GM23338 (cell line): ENCODE measurements around the gene ENTPD6. TPM values are rescaled to one million over a fixed set of nuclear protein-coding genes. Genes with fewer than 3 reads are reported as not detected.
"Not testable (repeated sequence)": the region's sequence is repeated elsewhere in the genome, so short reads cannot be mapped to it uniquely, and the experiment has no call there.

Experiments used
- ATAC-seq: fragments of 200-7000 bp; cut with Tn5 transposase; 3 replicates; pipeline ENCODE4 v1.9.1; 2020
- DNase-seq: peaks from one replicate; pipeline ENCODE4 v3.0.0-alpha.2; 2015; ENCODE audit warnings: low spot score
- H2AFZ ChIP-seq: fragments of 200-600 bp; sonication (generic); 2 replicates; pipeline ENCODE4 v1.8.0; 2016; ENCODE audit warnings: antibody characterized with exemption, mild to moderate bottlenecking, moderate library complexity
- H3F3A ChIP-seq: fragments of 200-600 bp; sonication (generic); replicated peaks from 2 replicates; pipeline ENCODE4 v1.8.0; 2017; ENCODE audit warnings: antibody characterized with exemption, mixed run types, low read depth
- H3K27ac ChIP-seq: fragments of 200-600 bp; sonication (generic); 2 replicates; pipeline ENCODE4 v1.6.1; 2016; ENCODE audit warnings: low read depth
- H3K27me3 ChIP-seq: fragments of 200-600 bp; sonication (generic); 2 replicates; pipeline ENCODE4 v1.8.0; 2016; ENCODE audit warnings: mild to moderate bottlenecking, mixed run types, moderate library complexity; ENCODE audit not compliant: insufficient read depth
- H3K36me3 ChIP-seq: fragments of 200-600 bp; sonication (generic); 2 replicates; pipeline ENCODE4 v1.8.0; 2016; ENCODE audit warnings: mild to moderate bottlenecking; ENCODE audit not compliant: insufficient read depth
- H3K4me1 ChIP-seq: fragments of 200-600 bp; sonication (generic); 2 replicates; pipeline ENCODE4 v1.8.0; 2016; ENCODE audit warnings: mild to moderate bottlenecking, moderate library complexity; ENCODE audit not compliant: insufficient read depth
- H3K4me2 ChIP-seq: fragments of 200-600 bp; sonication (generic); 2 replicates; pipeline ENCODE4 v1.7.1; 2017; ENCODE audit warnings: mixed run types
- H3K4me3 ChIP-seq: fragments of 200-600 bp; sonication (generic); 2 replicates; pipeline ENCODE4 v1.6.1; 2016; ENCODE audit warnings: mixed run types
- H3K79me2 ChIP-seq: fragments of 200-600 bp; sonication (generic); replicated peaks from 2 replicates; pipeline ENCODE4 v1.8.0; 2017; ENCODE audit warnings: mild to moderate bottlenecking; ENCODE audit not compliant: insufficient read depth
- H3K9me2 ChIP-seq: fragments of 200-600 bp; sonication (generic); 2 replicates; pipeline ENCODE4 v1.8.0; 2017; ENCODE audit not compliant: insufficient read depth
- H4K20me1 ChIP-seq: fragments of 200-600 bp; sonication (generic); replicated peaks from 2 replicates; pipeline ENCODE4 v1.8.0; 2017; ENCODE audit warnings: mild to moderate bottlenecking; ENCODE audit not compliant: insufficient read depth
- H3K27ac Mint-ChIP-seq: 2 replicates; pipeline ENCODE4 v1.8.0; 2020; ENCODE audit warnings: inconsistent platforms, mild to moderate bottlenecking, moderate library complexity, mixed read lengths
- H3K27me3 Mint-ChIP-seq: 3 replicates; pipeline ENCODE4 v1.8.0; 2022; ENCODE audit warnings: low read depth, mild to moderate bottlenecking, moderate library complexity, mixed read lengths, inconsistent platforms; ENCODE audit not compliant: insufficient read depth, poor library complexity
- H3K36me3 Mint-ChIP-seq: 3 replicates; pipeline ENCODE4 v1.8.0; 2021; ENCODE audit warnings: low read depth, mild to moderate bottlenecking, inconsistent platforms, moderate library complexity, mixed read lengths
- H3K4me1 Mint-ChIP-seq: 3 replicates; pipeline ENCODE4 v1.8.0; 2020; ENCODE audit warnings: mild to moderate bottlenecking, inconsistent platforms, mixed read lengths
- H3K4me3 Mint-ChIP-seq: 3 replicates; pipeline ENCODE4 v1.8.0; 2021; ENCODE audit warnings: moderate library complexity, mild to moderate bottlenecking, inconsistent platforms, mixed read lengths
- H3K9me3 Mint-ChIP-seq: 3 replicates; pipeline ENCODE4 v1.8.0; 2020; ENCODE audit warnings: moderate library complexity, mild to moderate bottlenecking, inconsistent platforms, mixed read lengths
- CTCF ChIP-seq, 2 experiments: fragments of 200-600 bp in 1 of 2; sonication (generic) in 1 of 2; conservative IDR thresholded peaks; 2 replicates each; pipeline versions ENCODE4 v1.5.1 to v1.6.1; 2016 to 2017; ENCODE audit warnings: antibody characterized with exemption in 2 of 2, low read depth in 2 of 2, mild to moderate bottlenecking in 2 of 2, moderate library complexity in 1 of 2
- EZH2phosphoT487 ChIP-seq: fragments of 200-600 bp; sonication (generic); IDR thresholded peaks from one replicate; pipeline ENCODE4 v1.8.1; 2018; ENCODE audit warnings: antibody characterized with exemption; ENCODE audit not compliant: unreplicated experiment
- JUNB ChIP-seq: IDR thresholded peaks from one replicate; pipeline ENCODE4 v1.6.1; 2016; ENCODE audit warnings: antibody characterized with exemption; ENCODE audit not compliant: unreplicated experiment
- NANOG ChIP-seq: IDR thresholded peaks from 2 replicates; pipeline ENCODE4 v1.6.1; 2016; ENCODE audit warnings: antibody characterized with exemption, borderline replicate concordance
- REST ChIP-seq: IDR thresholded peaks from one replicate; pipeline ENCODE4 v1.6.1; 2018; ENCODE audit warnings: antibody characterized with exemption; ENCODE audit not compliant: unreplicated experiment
- ZNF114 ChIP-seq: fragments of 250-450 bp; sonication (Bioruptor Pico); IDR thresholded peaks from 2 replicates; pipeline ENCODE4 v1.5.0; 2020; ENCODE audit warnings: mild to moderate bottlenecking, moderate library complexity
- ZNF331 ChIP-seq: fragments of 250-450 bp; sonication (Bioruptor Pico); IDR thresholded peaks from 2 replicates; pipeline ENCODE4 v1.5.0; 2020; ENCODE audit warnings: low read depth, mild to moderate bottlenecking, moderate library complexity
- polyA plus RNA-seq: library from polyadenylated mRNA; unstranded; fragments of >200 nt; fragmentation: Nextera tagmentation; extraction: Ambion mirVana; gene quantifications from 2 replicates; pipeline ENCODE4 v1.2.1, GENCODE V29; 2016
- total RNA-seq: library from RNA; depleted of rRNA; stranded (reverse); fragments of >200 nt; shearing (Covaris generic); gene quantifications from 2 replicates; pipeline ENCODE4 v1.2.3, GENCODE V29; 2014

ENTPD6 gene
- total and polyA plus RNA-seq, 2 experiments from 2014 or later: 19.3 to 45.9 TPM

GRCh38 chr20:25259788-25260254 is 64.3 kb downstream of the ENTPD6 start (continued):
- no peak for TF ChIP-seq REST
- no peak for TF ChIP-seq JUNB
- TF ChIP-seq EZH2phosphoT487: no peak

GRCh38 chr20:25260770-25261437 is 65.4 kb downstream of the ENTPD6 start:
- H3K9me2 ChIP-seq, H3F3A ChIP-seq, H3K27ac ChIP-seq, H3K4me1 ChIP-seq, H3K27me3 ChIP-seq, H3K27ac Mint-ChIP-seq, H3K4me3 Mint-ChIP-seq, H3K36me3 ChIP-seq, H3K4me3 ChIP-seq, H2AFZ ChIP-seq, H3K4me2 ChIP-seq, DNase-seq, ATAC-seq, H3K4me1 Mint-ChIP-seq, H3K27me3 Mint-ChIP-seq: not testable (repeated sequence)
- Mint-ChIP-seq H3K36me3 (peaks cover 47% of the 10 kb centered on the region), H3K9me3 (peaks cover 12% of the 10 kb centered on the region)
- H3K79me2 ChIP-seq: peaks cover 27% of the 10 kb centered on the region
- peaks cover 10% of the 10 kb centered on the region for H4K20me1 ChIP-seq

- Histone ChIP-seq H2AFZ (no peak overlapping the region), H3K79me2 (0 out of 2 replicates have a peak, but pooled peaks cover 3% of the 10 kb centered on the region), H3K27me3 (no peaks in the 10 kb centered on the region), H4K20me1 (peaks cover 2% of the 10 kb centered on the region; the same call in 1 of the 2 replicates), H3K36me3 (no peaks in the 10 kb centered on the region; the same call in 1 of the 2 replicates), H3K27ac (no peak overlapping the region), H3K4me1 (no peaks in the 10 kb centered on the region), H3K4me3 (no peak overlapping the region), H3K4me2 (no peak overlapping the region), H3F3A (no peaks in the 10 kb centered on the region), H3K9me2 (no peaks in the 10 kb centered on the region)
- no peak overlapping the region for H3K27ac Mint-ChIP-seq
- ATAC-seq (no peak), DNase-seq (no peak)
- no peaks in the 10 kb centered on the region for H3K9me3 Mint-ChIP-seq
- peaks cover 23% of the 10 kb centered on the region for H3K36me3 Mint-ChIP-seq
- TF ChIP-seq CTCF (conservative IDR thresholded peaks at IDR 0.05; ENCODE audit: low read depth in 2 of 2) (no peak), NANOG (no peak), ZNF331 (CRISPR knock-in tag) (no peak), ZNF114 (no peak)
- H3K4me3 Mint-ChIP-seq: no peak overlapping the region
- H3K4me1 Mint-ChIP-seq: no peaks in the 10 kb centered on the region
- H3K27me3 Mint-ChIP-seq: peaks cover 10% of the 10 kb centered on the region
These were observed 73.7 kb downstream of the ENTPD6 start for GRCh38 chr20:25269057-25269832.
